HepG2 (cell line): ENCODE measurements around the gene ZNF212. TPM values are rescaled to one million over a fixed set of nuclear protein-coding genes. Genes with fewer than 3 reads are reported as not detected.
A peak's percentile ranks its signal among the peaks of the same experiment; 100 is the strongest.

Experiments
- ATF4 ChIP-seq, 2 experiments: fragments of 450-650 bp in 1 of 2; sonication (generic) in 1 of 2; formaldehyde crosslinking; IDR thresholded peaks; 2 replicates each; pipeline versions ENCODE4 v1.5.0 to v1.8.0; 2020 to 2022; ENCODE audit warnings: mild to moderate bottlenecking in 1 of 2, missing genetic modification reagents in 1 of 2
- DMAP1 ChIP-seq: IDR thresholded peaks from 2 replicates; pipeline ENCODE4 v1.6.1; 2016
- EP300 ChIP-seq, 3 experiments: sonication (generic) in 1 of 3; formaldehyde crosslinking in 1 of 3; IDR thresholded peaks; 2 replicates each; pipeline versions ENCODE4 v1.5.1 to v1.6.1; 2011 to 2020; ENCODE audit warnings: low read depth in 2 of 3, low read length in 2 of 3, borderline replicate concordance in 1 of 3, improper control_type of control experiment in 1 of 3, mild to moderate bottlenecking in 1 of 3, missing genetic modification reagents in 1 of 3, moderate library complexity in 1 of 3
- JDP2 ChIP-seq: sonication (generic); formaldehyde crosslinking; IDR thresholded peaks from 2 replicates; pipeline ENCODE4 v1.8.1; 2022; ENCODE audit warnings: missing genetic modification reagents, borderline replicate concordance
- KDM1A ChIP-seq: IDR thresholded peaks from 2 replicates; pipeline ENCODE4 v1.6.1; 2016; ENCODE audit warnings: missing compliant biosample characterization
- KDM2A ChIP-seq: sonication (generic); formaldehyde crosslinking; IDR thresholded peaks from 2 replicates; pipeline ENCODE4 v1.4.0; 2020; ENCODE audit warnings: low read depth, missing genetic modification reagents, borderline replicate concordance
- MED1 ChIP-seq: sonication (generic); formaldehyde crosslinking; IDR thresholded peaks from 2 replicates; pipeline ENCODE4 v1.4.0; 2020; ENCODE audit warnings: missing genetic modification reagents
- PHF20 ChIP-seq: sonication (generic); formaldehyde crosslinking; IDR thresholded peaks from 2 replicates; pipeline ENCODE4 v1.5.0; 2020; ENCODE audit warnings: mild to moderate bottlenecking, missing genetic modification reagents
- REST ChIP-seq, 2 experiments: IDR thresholded peaks; 2 replicates each; pipeline ENCODE4 v1.6.1; 2011 to 2012; ENCODE audit warnings: low read length in 2 of 2, borderline replicate concordance in 1 of 2, low read depth in 1 of 2, mild to moderate bottlenecking in 1 of 2, moderate library complexity in 1 of 2
- SKI ChIP-seq: fragments of 450-650 bp; IDR thresholded peaks from one replicate; pipeline ENCODE4 v1.6.1; 2018; ENCODE audit warnings: mild to moderate bottlenecking; ENCODE audit not compliant: partially characterized antibody
- SOX6 ChIP-seq, 2 experiments: fragments of 450-650 bp in 1 of 2; sonication (generic) in 1 of 2; formaldehyde crosslinking in 1 of 2; IDR thresholded peaks; 2 replicates each; pipeline versions ENCODE4 v1.4.0 to v1.6.1; 2017 to 2020; ENCODE audit warnings: antibody characterized with exemption in 1 of 2, mild to moderate bottlenecking in 1 of 2, missing genetic modification reagents in 1 of 2
- TERF1 ChIP-seq: sonication (generic); formaldehyde crosslinking; IDR thresholded peaks from 2 replicates; pipeline ENCODE4 v1.8.0; 2022; ENCODE audit warnings: mild to moderate bottlenecking, missing genetic modification reagents, moderate library complexity
- ZBTB34 ChIP-seq: sonication (generic); formaldehyde crosslinking; IDR thresholded peaks from 2 replicates; pipeline ENCODE4 v1.8.0; 2022; ENCODE audit warnings: mild to moderate bottlenecking, missing genetic modification reagents
- ZNF296 ChIP-seq: sonication (generic); formaldehyde crosslinking; conservative IDR thresholded peaks from 2 replicates; pipeline ENCODE4 v1.5.0; 2020; ENCODE audit warnings: mild to moderate bottlenecking, missing genetic modification reagents
- ZNF546 ChIP-seq: sonication (generic); formaldehyde crosslinking; conservative IDR thresholded peaks from 2 replicates; pipeline ENCODE4 v1.8.1; 2023; ENCODE audit warnings: mild to moderate bottlenecking, missing genetic modification reagents
- ZNF557 ChIP-seq: sonication (generic); formaldehyde crosslinking; IDR thresholded peaks from 2 replicates; pipeline ENCODE4 v1.4.0; 2020; ENCODE audit warnings: missing genetic modification reagents
- ZNF777 ChIP-seq: sonication (generic); formaldehyde crosslinking; IDR thresholded peaks from 2 replicates; pipeline ENCODE4 v1.4.0; 2020; ENCODE audit warnings: missing genetic modification reagents
- polyA plus RNA-seq, 8 experiments: library from polyadenylated mRNA; depleted of rRNA in 3 of 8; stranded (reverse) in 7 of 8; unstranded in 1 of 8; fragments of >200 nt; fragmentation: Illumina TruSeq in 4 of 8; extraction: Trizol in 4 of 8; gene quantifications; 2 replicates each; pipeline versions ENCODE4 v1.2.1 to v1.2.3, GENCODE V29; 2011 to 2016; ENCODE audit warnings: low read depth in 4 of 8, missing spikeins in 1 of 8, mixed read lengths in 1 of 8; ENCODE audit not compliant: insufficient read depth in 1 of 8
- total RNA-seq, 5 experiments: library from RNA; depleted of rRNA; stranded (reverse); fragments of >200 nt; fragmentation: Illumina TruSeq; extraction: Trizol; gene quantifications; 2 replicates each; pipeline ENCODE4 v1.2.3, GENCODE V29; 2016; ENCODE audit warnings: low read depth in 1 of 5
- TF ChIP-seq, protein P1 (sequence below): IDR thresholded peaks from 2 replicates; pipeline ENCODE4 v1.6.1; 2016; ENCODE audit warnings: missing biosample characterization, missing genetic modification reagents, low read depth

ZNF212 gene
- total and polyA plus RNA-seq, 2 of the 13 experiments (the other 11 are each of a cell fraction or from before 2014, with no cell fraction given): 2.6 to 3.8 TPM

GRCh38 chr7:149261829-149262617 is 22.6 kb downstream of the ZNF212 start, which contains the start of gene ZNF783 (continued):
- TF ChIP-seq, protein P1, sequence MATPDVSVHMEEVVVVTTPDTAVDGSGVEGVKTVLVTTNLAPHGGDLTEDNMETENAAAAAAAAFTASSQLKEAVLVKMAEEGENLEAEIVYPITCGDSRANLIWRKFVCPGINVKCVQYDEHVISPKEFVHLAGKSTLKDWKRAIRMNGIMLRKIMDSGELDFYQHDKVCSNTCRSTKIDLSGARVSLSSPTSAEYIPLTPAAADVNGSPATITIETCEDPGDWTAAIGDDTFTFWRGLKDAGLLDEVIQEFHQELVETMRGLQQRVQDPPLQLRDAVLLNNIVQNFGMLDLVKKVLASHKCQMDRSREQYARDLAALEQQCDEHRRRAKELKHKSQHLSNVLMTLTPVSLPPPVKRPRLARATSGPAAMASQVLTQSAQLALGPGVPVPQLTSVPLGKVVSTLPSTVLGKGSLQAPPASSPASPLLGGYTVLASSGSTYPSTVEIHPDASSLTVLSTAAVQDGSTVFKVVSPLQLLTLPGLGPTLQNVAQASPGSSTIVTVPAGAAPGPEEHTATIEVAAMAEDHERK (CRISPR knock-in tag): no peak
- TF ChIP-seq SOX6 (IDR thresholded peaks at IDR 0.05): no peak
- TF ChIP-seq SOX6 (CRISPR knock-in tag; IDR thresholded peaks at IDR 0.05): no peak
- no peak; the same call in 1 of the 2 replicates for TF ChIP-seq ZNF296
- TF ChIP-seq REST (IDR thresholded peaks at IDR 0.05; ENCODE audit: borderline replicate concordance in 1 of 2, low read depth in 1 of 2, low read length in 2 of 2): no peak
- no peak for TF ChIP-seq EP300 (IDR thresholded peaks at IDR 0.05; ENCODE audit: low read depth in 2 of 2, low read length in 2 of 2)
- TF ChIP-seq EP300 (CRISPR knock-in tag; IDR thresholded peaks at IDR 0.05; ENCODE audit: borderline replicate concordance): no peak
- TF ChIP-seq KDM2A (CRISPR knock-in tag): peak; percentile 86
- no peak; the same call in 1 of the 2 replicates for TF ChIP-seq TERF1 (CRISPR knock-in tag)
- peak; percentile 43; the same call in 1 of the 2 replicates for TF ChIP-seq JDP2
- TF ChIP-seq ZNF777: peak; percentile 92
- TF ChIP-seq PHF20: peak; percentile 75
- TF ChIP-seq ZNF557 (CRISPR knock-in tag): 0 out of 2 replicates have a peak, but pooled peaks have one; percentile 63
- peak; percentile 77 for TF ChIP-seq ZBTB34 (CRISPR knock-in tag)
- peak; percentile 83 for TF ChIP-seq DMAP1 (CRISPR knock-in tag)
- peak in 1 of 2 experiments; percentile 47; a peak in 2 of 4 replicates for TF ChIP-seq ATF4 (CRISPR knock-in tag; IDR thresholded peaks at IDR 0.05)
- no peak for TF ChIP-seq SKI
- TF ChIP-seq ZNF546 (CRISPR knock-in tag): peak; percentile 84; the same call in 1 of the 2 replicates
- TF ChIP-seq MED1 (CRISPR knock-in tag): peak; percentile 24; the same call in 1 of the 2 replicates
- no peak for TF ChIP-seq KDM1A (CRISPR knock-in tag)
